ENCODE data around the gene PLCL1.

Gene PLCL1

GRCh38 chr2:197893403-197894177, 89.2 kb downstream of the PLCL1 start:
- no peak for DNase-seq (ENCODE audit: low read depth)
- TF ChIP-seq, protein P1, sequence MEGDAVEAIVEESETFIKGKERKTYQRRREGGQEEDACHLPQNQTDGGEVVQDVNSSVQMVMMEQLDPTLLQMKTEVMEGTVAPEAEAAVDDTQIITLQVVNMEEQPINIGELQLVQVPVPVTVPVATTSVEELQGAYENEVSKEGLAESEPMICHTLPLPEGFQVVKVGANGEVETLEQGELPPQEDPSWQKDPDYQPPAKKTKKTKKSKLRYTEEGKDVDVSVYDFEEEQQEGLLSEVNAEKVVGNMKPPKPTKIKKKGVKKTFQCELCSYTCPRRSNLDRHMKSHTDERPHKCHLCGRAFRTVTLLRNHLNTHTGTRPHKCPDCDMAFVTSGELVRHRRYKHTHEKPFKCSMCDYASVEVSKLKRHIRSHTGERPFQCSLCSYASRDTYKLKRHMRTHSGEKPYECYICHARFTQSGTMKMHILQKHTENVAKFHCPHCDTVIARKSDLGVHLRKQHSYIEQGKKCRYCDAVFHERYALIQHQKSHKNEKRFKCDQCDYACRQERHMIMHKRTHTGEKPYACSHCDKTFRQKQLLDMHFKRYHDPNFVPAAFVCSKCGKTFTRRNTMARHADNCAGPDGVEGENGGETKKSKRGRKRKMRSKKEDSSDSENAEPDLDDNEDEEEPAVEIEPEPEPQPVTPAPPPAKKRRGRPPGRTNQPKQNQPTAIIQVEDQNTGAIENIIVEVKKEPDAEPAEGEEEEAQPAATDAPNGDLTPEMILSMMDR (IDR thresholded peaks at IDR 0.05; ENCODE audit: control insufficient read depth, insufficient read depth, low read depth, low read length, missing control alignments) = no peak
- no peak overlapping the region for H3K4me3 ChIP-seq (ENCODE audit: control insufficient read depth, low read depth, low read length)

- TF ChIP-seq, protein P1 (IDR thresholded peaks at IDR 0.05; ENCODE audit: control insufficient read depth, insufficient read depth, low read depth, low read length, missing control alignments) = no peak
- DNase-seq (ENCODE audit: low read depth) = no peak
- H3K4me3 ChIP-seq (ENCODE audit: control insufficient read depth, low read depth, low read length) = no peak overlapping the region
Measured at GRCh38 chr2:197894751-197895274, 90.4 kb downstream of the PLCL1 start.

GRCh38 chr2:197897960-197898678, 93.7 kb downstream of the PLCL1 start:
- DNase-seq (ENCODE audit: low read depth) = no peak
- no peak overlapping the region for H3K4me3 ChIP-seq (ENCODE audit: control insufficient read depth, low read depth, low read length)
- TF ChIP-seq, protein P1 (IDR thresholded peaks at IDR 0.05; ENCODE audit: control insufficient read depth, insufficient read depth, low read depth, low read length, missing control alignments) = no peak

GRCh38 chr2:197904446-197904845, 100.1 kb downstream of the PLCL1 start:
- no peak for DNase-seq (ENCODE audit: low read depth)
- no peak overlapping the region for H3K4me3 ChIP-seq (ENCODE audit: control insufficient read depth, low read depth, low read length)
- TF ChIP-seq, protein P1 (IDR thresholded peaks at IDR 0.05; ENCODE audit: control insufficient read depth, insufficient read depth, low read depth, low read length, missing control alignments) = no peak

DNA sequence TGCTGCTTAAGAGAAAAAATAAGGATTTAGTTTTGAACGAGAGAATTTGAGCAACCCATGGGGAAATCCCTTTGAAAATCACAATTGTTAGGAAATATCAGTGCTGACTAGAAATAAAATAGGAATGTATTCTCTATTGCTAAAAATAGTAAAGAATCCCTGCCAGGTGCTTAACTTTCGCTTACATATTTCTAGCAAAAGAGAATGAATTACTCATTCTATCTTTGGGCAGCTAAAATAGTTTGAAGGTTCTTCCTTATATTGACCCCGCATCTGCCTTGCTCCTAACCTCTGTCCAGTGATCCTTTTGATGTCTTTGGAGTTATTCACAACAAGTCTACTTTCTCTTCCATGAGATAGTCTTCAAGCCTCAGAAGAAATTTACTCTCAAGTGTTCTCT, 103.8 kb downstream of the PLCL1 start:
- no peak overlapping the region for H3K4me3 ChIP-seq (ENCODE audit: control insufficient read depth, low read depth, low read length)
- DNase-seq (ENCODE audit: low read depth) = no peak
- TF ChIP-seq, protein P1 (IDR thresholded peaks at IDR 0.05; ENCODE audit: control insufficient read depth, insufficient read depth, low read depth, low read length, missing control alignments) = no peak

- peak; percentile 81 for DNase-seq (ENCODE audit: low read depth)
- no peak overlapping the region for H3K4me3 ChIP-seq (ENCODE audit: control insufficient read depth, low read depth, low read length)
- TF ChIP-seq, protein P1 (IDR thresholded peaks at IDR 0.05; ENCODE audit: control insufficient read depth, insufficient read depth, low read depth, low read length, missing control alignments) = no peak
Measured at GRCh38 chr2:197908990-197909776, 104.8 kb downstream of the PLCL1 start.

Measured in AG09309 (cell line).